ENCODE data around the gene SPRY2.

SPRY2 gene

DNA sequence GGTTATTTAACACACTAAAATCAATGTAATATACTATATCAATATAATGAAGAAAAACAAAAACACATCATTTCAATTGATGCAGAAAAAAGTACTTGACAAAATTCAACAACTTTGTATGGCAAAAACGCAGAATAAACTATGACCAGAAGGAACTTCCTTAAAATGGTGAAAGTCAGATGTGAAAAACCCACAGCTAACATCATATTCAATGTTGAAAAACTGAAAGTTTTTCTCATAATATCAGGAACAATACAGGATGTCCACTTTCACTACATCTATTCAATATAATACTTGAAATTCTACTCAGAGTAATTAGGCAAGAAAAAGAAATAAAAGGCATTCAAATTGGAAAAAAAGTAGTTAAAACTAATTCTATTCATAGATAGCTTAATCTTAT lies 50.3 kb downstream of the SPRY2 start:
- TF ChIP-seq REPIN1 (tag by site-specific recombination; IDR thresholded peaks at IDR 0.05; ENCODE audit: low read depth) (no peak), ZNF266 (tag by site-specific recombination; IDR thresholded peaks at IDR 0.05; ENCODE audit: low read depth) (no peak), ZNF654 (tag by site-specific recombination; IDR thresholded peaks at IDR 0.05; ENCODE audit: low read depth) (no peak), ZNF529 (tag by site-specific recombination; IDR thresholded peaks at IDR 0.05; ENCODE audit: insufficient replicate concordance) (no peak), ZBTB44 (tag by site-specific recombination; IDR thresholded peaks at IDR 0.05) (no peak), ZNF37A (tag by site-specific recombination; IDR thresholded peaks at IDR 0.05) (no peak), ZNF791 (tag by site-specific recombination; IDR thresholded peaks at IDR 0.05) (no peak), ZNF248 (tag by site-specific recombination; IDR thresholded peaks at IDR 0.05) (no peak), ZNF26 (tag by site-specific recombination; IDR thresholded peaks at IDR 0.05) (no peak), ZNF223 (tag by site-specific recombination; IDR thresholded peaks at IDR 0.05) (no peak), OVOL3 (tag by site-specific recombination; IDR thresholded peaks at IDR 0.05) (no peak), SP2 (tag by site-specific recombination; IDR thresholded peaks at IDR 0.05) (no peak), ZNF510 (tag by site-specific recombination; IDR thresholded peaks at IDR 0.05; ENCODE audit: insufficient replicate concordance) (no peak), ZNF776 (tag by site-specific recombination; IDR thresholded peaks at IDR 0.05; ENCODE audit: borderline replicate concordance) (no peak)
- TF ChIP-seq, protein P1, sequence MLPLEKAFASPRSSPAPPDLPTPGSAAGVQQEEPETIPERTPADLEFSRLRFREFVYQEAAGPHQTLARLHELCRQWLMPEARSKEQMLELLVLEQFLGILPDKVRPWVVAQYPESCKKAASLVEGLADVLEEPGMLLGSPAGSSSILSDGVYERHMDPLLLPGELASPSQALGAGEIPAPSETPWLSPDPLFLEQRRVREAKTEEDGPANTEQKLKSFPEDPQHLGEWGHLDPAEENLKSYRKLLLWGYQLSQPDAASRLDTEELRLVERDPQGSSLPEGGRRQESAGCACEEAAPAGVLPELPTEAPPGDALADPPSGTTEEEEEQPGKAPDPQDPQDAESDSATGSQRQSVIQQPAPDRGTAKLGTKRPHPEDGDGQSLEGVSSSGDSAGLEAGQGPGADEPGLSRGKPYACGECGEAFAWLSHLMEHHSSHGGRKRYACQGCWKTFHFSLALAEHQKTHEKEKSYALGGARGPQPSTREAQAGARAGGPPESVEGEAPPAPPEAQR (tag by site-specific recombination; IDR thresholded peaks at IDR 0.05), result no peak
- TF ChIP-seq, protein P2, sequence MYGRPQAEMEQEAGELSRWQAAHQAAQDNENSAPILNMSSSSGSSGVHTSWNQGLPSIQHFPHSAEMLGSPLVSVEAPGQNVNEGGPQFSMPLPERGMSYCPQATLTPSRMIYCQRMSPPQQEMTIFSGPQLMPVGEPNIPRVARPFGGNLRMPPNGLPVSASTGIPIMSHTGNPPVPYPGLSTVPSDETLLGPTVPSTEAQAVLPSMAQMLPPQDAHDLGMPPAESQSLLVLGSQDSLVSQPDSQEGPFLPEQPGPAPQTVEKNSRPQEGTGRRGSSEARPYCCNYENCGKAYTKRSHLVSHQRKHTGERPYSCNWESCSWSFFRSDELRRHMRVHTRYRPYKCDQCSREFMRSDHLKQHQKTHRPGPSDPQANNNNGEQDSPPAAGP (tag by site-specific recombination; IDR thresholded peaks at IDR 0.05), result no peak
- TF ChIP-seq, protein P3, sequence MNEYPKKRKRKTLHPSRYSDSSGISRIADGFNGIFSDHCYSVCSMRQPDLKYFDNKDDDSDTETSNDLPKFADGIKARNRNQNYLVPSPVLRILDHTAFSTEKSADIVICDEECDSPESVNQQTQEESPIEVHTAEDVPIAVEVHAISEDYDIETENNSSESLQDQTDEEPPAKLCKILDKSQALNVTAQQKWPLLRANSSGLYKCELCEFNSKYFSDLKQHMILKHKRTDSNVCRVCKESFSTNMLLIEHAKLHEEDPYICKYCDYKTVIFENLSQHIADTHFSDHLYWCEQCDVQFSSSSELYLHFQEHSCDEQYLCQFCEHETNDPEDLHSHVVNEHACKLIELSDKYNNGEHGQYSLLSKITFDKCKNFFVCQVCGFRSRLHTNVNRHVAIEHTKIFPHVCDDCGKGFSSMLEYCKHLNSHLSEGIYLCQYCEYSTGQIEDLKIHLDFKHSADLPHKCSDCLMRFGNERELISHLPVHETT (tag by site-specific recombination; IDR thresholded peaks at IDR 0.05), result no peak
- POLR2A ChIA-PET, result no interaction called here
- H3K4me1 ChIP-seq (ENCODE audit: control insufficient read depth, insufficient read depth, low read length), result no peaks in the 10 kb centered on the region

More for the DNA sequence above, 50.3 kb downstream of the SPRY2 start:
- CTCF ChIA-PET, result no interaction called here
- no peaks in the 10 kb centered on the region for H3K9me3 ChIP-seq (ENCODE audit: control insufficient read depth, insufficient read depth, low read depth, low read length)
- H3K27ac ChIP-seq (ENCODE audit: extremely low read depth, low read depth, low read length), result no peak overlapping the region
- H3K4me3 ChIP-seq (ENCODE audit: low read depth, low read length), result no peak overlapping the region
- no peaks in the 10 kb centered on the region for H3K36me3 ChIP-seq (ENCODE audit: control insufficient read depth in 2 of 2, insufficient read depth in 1 of 2, low read length in 2 of 2)
